Ishikawa (cell line): Measurements from ENCODE around the gene BOLA2B.

ENCODE experiments used
- EP300 ChIP-seq: IDR thresholded peaks from 2 replicates; pipeline ENCODE4 v1.6.1; 2012; ENCODE audit warnings: borderline replicate concordance
- TAF1 ChIP-seq: IDR thresholded peaks from 2 replicates; pipeline ENCODE4 v1.6.1; 2012; ENCODE audit warnings: low read depth, mild to moderate bottlenecking

DNA sequence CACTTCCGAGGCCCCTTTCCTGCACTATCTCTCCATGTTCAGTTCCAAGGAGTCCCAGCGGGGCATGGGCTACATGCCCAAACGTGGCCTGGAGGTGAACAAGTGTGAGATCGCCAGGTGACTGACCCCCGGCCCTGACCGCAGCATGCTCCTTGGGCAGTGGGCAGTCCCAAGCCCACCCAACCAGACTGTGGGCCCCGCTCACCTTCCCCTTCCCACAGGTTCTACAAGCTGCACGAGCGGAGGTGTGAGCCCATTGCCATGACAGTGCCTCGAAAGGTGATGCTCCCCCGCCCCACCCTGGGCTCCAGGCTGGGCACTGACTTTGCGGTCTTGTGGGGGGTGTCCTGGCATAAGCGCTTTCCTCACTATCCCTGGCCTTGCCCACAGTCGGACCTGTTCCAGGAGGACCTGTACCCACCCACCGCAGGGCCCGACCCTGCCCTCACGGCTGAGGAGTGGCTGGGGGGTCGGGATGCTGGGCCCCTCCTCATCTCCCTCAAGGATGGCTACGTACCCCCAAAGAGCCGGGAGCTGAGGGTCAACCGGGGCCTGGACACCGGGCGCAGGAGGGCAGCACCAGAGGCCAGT is 5.4 kb downstream of the BOLA2B start:
- TF ChIP-seq EP300 (no peak), TAF1 (no peak)
